Dedifferentiated amniotic fluid mesenchymal stem cell (primary cell): ENCODE measurements around the gene MEX3B.
"Not testable (repeated sequence)": the region's sequence is repeated elsewhere in the genome, so short reads cannot be mapped to it uniquely, and the experiment has no call there.

Source experiments
- DNase-seq: peaks from one replicate; pipeline ENCODE4 v3.0.0-alpha.2; 2016; ENCODE audit errors: extremely low spot score

MEX3B gene

DNA sequence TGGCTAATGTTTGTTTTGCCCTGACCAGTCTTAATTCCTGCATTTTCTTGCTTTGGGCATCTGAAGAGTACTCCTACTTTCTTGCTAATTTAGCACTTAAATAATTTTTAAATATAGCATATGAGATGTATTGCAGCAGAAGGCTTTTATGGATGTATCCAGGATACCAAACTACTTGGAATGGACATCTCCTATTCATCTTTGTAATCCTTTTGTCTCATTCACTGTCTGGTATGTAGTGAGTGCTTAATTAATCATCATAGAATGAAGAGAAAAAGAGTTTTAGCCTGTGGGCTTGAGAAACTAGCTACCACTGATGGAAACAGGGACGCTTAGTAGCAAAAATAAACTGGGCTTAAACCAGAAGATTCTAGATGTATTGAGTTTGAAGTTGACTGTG lies 40.6 kb downstream of the MEX3B start:
- DNase-seq: no peak

DNA sequence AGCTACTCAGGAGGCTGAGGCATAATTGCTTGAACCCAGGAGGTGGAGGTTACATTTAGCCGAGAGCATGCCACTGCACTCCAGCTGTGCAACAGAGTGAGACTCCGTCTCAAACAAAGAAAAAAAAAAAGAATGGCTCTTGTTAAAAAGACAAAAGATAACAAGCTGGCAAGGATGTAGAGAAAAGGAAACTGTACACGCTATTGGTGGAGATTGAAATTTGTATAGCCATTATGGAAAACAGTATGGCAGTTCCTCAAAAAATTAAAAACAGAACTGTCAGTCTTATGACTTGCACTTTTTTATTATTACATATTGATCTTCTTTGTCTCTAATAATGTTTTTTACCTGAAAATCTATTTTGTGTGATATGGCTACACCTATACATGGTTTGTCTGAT lies 41.9 kb downstream of the MEX3B start:
- no peak for DNase-seq

DNA sequence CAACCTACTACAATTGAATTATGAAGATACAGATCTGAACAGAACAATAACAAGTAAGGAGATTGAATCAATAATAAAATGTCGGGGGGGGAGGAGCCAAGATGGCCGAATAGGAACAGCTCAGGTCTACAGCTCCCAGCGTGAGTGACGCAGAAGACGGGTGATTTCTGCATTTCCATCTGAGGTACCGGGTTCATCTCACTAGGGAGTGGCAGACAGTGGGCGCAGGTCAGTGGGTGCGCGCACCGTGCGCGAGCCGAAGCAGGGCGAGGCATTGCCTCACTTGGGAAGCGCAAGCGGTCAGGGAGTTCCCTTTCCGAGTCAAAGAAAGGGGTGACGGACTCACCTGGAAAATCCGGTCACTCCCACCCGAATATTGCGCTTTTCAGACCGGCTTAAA lies 50.7 kb downstream of the MEX3B start:
- not testable (repeated sequence) for DNase-seq

DNA sequence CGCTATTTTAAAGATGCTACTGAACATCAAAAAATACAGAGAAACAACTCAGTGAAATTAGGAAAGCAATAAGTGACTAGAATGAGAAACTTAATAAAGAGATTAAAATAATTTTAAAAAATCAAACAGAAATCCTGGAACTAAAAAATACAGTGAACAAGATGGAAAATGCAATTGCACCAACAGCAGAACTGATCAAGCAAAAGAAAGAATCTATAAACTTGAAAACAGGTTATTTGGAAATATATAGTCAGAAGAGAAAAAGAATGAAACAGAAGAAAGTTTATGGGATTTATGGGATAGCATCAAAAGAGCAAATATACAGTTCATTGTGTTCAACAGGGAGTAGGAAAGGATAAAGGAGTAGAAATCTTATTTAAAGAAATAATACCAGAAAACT lies 53.3 kb downstream of the MEX3B start:
- no peak for DNase-seq
